Fibroblast of the aortic adventitia (primary cell): Measurements from ENCODE around the gene IL24. TPM values are rescaled to one million over a fixed set of nuclear protein-coding genes. Genes with fewer than 3 reads are reported as not detected.

Experiments
- DNase-seq: peaks from one replicate; pipeline ENCODE4 v3.0.0-alpha.2; 2010; ENCODE audit warnings: low read depth
- H3K4me3 ChIP-seq: 2 replicates; pipeline ENCODE4 v1.5.1; 2011; ENCODE audit warnings: low read depth, mild to moderate bottlenecking, control low read depth, low read length, moderate library complexity
- CTCF ChIP-seq: IDR thresholded peaks from 2 replicates; pipeline ENCODE4 v1.5.1; 2011; ENCODE audit warnings: mild to moderate bottlenecking, low read length, control low read depth, inconsistent platforms; ENCODE audit not compliant: insufficient read depth
- total RNA-seq: library from RNA; depleted of rRNA; stranded (reverse); fragments of >200 nt; gene quantifications from 2 replicates; pipeline ENCODE4 v1.2.3, GENCODE V29; 2012; ENCODE audit warnings: low replicate concordance

IL24 gene
- total RNA-seq, 1 donor = not detected

- DNase-seq = no peak
- peak overlapping the region; percentile 59 for H3K4me3 ChIP-seq
Observed at GRCh38 chr1:206909161-206909882, 12.1 kb downstream of the IL24 start.

GRCh38 chr1:206909883-206910318 is 12.7 kb downstream of the IL24 start:
- peak overlapping the region; percentile 59 for H3K4me3 ChIP-seq
- DNase-seq = no peak
- TF ChIP-seq CTCF = no peak

More at GRCh38 chr1:206909161-206909882, 12.1 kb downstream of the IL24 start:
- no peak for TF ChIP-seq CTCF

GRCh38 chr1:206911064-206911663 is 13.9 kb downstream of the IL24 start:
- TF ChIP-seq CTCF = peak; percentile 74
- peak; percentile 87 for DNase-seq
- H3K4me3 ChIP-seq = no peak overlapping the region

GRCh38 chr1:206912445-206913095 is 15.3 kb downstream of the IL24 start:
- H3K4me3 ChIP-seq = no peak overlapping the region
- peak; percentile 79 for TF ChIP-seq CTCF
- DNase-seq = peak; percentile 85

DNA sequence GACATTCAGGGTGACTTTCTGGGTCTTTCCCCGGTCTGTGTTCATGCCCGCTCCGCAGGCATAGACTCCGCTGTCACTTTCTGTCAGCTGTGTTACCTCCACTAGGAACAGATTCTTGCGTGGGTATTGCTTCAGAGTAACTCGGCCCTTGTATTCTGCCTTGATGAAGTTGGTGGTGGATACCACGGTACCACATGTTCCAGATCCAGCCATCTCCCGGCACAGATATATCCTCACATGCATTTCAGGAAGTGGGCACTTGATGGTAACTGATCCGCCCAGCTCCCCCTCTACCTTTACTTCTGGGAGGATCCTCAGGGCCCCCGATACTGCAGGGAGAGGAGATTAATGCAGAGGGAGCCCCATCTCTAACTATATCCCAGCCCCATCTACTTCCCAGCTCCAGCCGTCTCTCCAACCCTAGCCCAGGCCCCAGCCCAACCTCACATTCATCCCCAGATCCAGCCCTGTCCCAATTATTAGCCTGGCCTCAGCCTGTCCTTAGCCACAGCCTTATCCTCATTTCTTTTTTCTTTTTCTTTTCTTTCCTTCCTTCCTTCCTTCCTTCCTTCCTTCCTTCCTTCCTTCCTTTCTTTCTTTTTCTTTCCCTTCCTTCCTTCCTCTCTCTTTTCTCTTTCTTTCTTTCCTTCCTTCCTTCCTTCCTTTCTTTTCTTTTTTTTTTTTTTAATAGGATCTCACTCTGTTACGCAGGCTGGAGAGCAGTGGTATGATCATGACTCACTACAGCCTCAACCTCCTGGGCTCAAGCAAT is 16.7 kb downstream of the IL24 start:
- no peak for DNase-seq
- TF ChIP-seq CTCF = no peak
- no peak overlapping the region for H3K4me3 ChIP-seq

GRCh38 chr1:206915030-206915735 is 17.9 kb downstream of the IL24 start:
- H3K4me3 ChIP-seq = no peak overlapping the region
- no peak for DNase-seq
- TF ChIP-seq CTCF = no peak
